K562 (cell line): Measurements from ENCODE around the gene AGAP3. TPM values are rescaled to one million over a fixed set of nuclear protein-coding genes. Genes with fewer than 3 reads are reported as not detected.
A peak's percentile ranks its signal among the peaks of the same experiment; 100 is the strongest.

Experiments used
- ARNT ChIP-seq, 2 experiments: fragments of 450-650 bp; IDR thresholded peaks; 2 replicates each; pipeline ENCODE4 v1.6.1; 2016; ENCODE audit warnings: mild to moderate bottlenecking in 1 of 2
- CREB1 ChIP-seq, 2 experiments: sonication (generic) in 1 of 2; formaldehyde crosslinking in 1 of 2; IDR thresholded peaks; 2 replicates each; pipeline versions ENCODE4 v1.6.1 to v1.8.0; 2012 to 2022; ENCODE audit warnings: inconsistent platforms in 1 of 2, mild to moderate bottlenecking in 1 of 2, missing genetic modification reagents in 1 of 2, moderate library complexity in 1 of 2
- JUND ChIP-seq, 2 experiments: IDR thresholded peaks; 2 replicates in 1 of 2; 3 replicates in 1 of 2; pipeline ENCODE4 v1.6.1; 2011; ENCODE audit warnings: borderline replicate concordance in 2 of 2, low read depth in 2 of 2, low read length in 2 of 2, improper control_type of control experiment in 1 of 2, missing biosample characterization in 1 of 2, missing genetic modification characterization in 1 of 2, missing genetic modification reagents in 1 of 2
- MYNN ChIP-seq, 2 experiments: sonication (generic); formaldehyde crosslinking in 1 of 2; IDR thresholded peaks; 2 replicates each; pipeline versions ENCODE4 v1.5.0 to v1.6.1; 2016 to 2020; ENCODE audit warnings: antibody characterized with exemption in 1 of 2, missing genetic modification reagents in 1 of 2
- POLR2AphosphoS5 ChIP-seq: IDR thresholded peaks from 2 replicates; pipeline ENCODE4 v1.6.1; 2011; ENCODE audit warnings: mild to moderate bottlenecking, low read depth, low read length, moderate library complexity; ENCODE audit not compliant: control insufficient read depth, insufficient read depth
- REST ChIP-seq, 2 experiments: fragments of 450-650 bp; formaldehyde crosslinking in 1 of 2; IDR thresholded peaks; 2 replicates each; pipeline versions ENCODE4 v1.4.0 to v1.6.1; 2014 to 2020; ENCODE audit warnings: mild to moderate bottlenecking in 2 of 2, borderline replicate concordance in 1 of 2, low read depth in 1 of 2
- ZNF140 ChIP-seq: fragments of 250-450 bp; sonication (Bioruptor Pico); IDR thresholded peaks from 2 replicates; pipeline ENCODE4 v1.8.0; 2021; ENCODE audit warnings: moderate library complexity, mild to moderate bottlenecking, inconsistent platforms
- polyA plus RNA-seq, 8 experiments: library from polyadenylated mRNA; depleted of rRNA in 4 of 8; stranded (reverse) in 5 of 8; unstranded in 3 of 8; fragments of >200 nt; fragmentation: Nextera tagmentation in 2 of 8; fragmentation: Illumina TruSeq in 1 of 8; extraction: Ambion mirVana in 2 of 8; extraction: Trizol in 1 of 8; gene quantifications; 2 replicates each; pipeline versions ENCODE4 v1.2.1 to v1.2.3, GENCODE V29; 2011 to 2014; ENCODE audit warnings: inconsistent platforms in 1 of 8, missing spikeins in 1 of 8
- total RNA-seq, 7 experiments: library from RNA; depleted of rRNA in 6 of 7; stranded (reverse); fragments of >200 nt in 6 of 7; fragmentation: Illumina TruSeq in 2 of 7; extraction: Trizol in 2 of 7; gene quantifications; 2 replicates each; pipeline versions ENCODE4 v1.2.1 to v1.2.3, GENCODE V29; 2011 to 2021; ENCODE audit warnings: low replicate concordance in 1 of 7
- TF ChIP-seq, protein P1 (sequence below): sonication (generic); formaldehyde crosslinking; IDR thresholded peaks from 2 replicates; pipeline ENCODE4 v1.8.1; 2023; ENCODE audit warnings: mild to moderate bottlenecking, missing genetic modification reagents
- TF ChIP-seq, protein P2 (sequence below), 2 experiments: fragments of 450-650 bp in 1 of 2; sonication (generic) in 1 of 2; formaldehyde crosslinking in 1 of 2; IDR thresholded peaks in 1 of 2; conservative IDR thresholded peaks in 1 of 2; 2 replicates each; pipeline versions ENCODE4 v1.6.1 to v1.8.1; 2016 to 2023; ENCODE audit warnings: mild to moderate bottlenecking in 2 of 2, moderate library complexity in 2 of 2, inconsistent platforms in 1 of 2, missing genetic modification reagents in 1 of 2
- TF ChIP-seq, protein P3 (sequence below): sonication (generic); formaldehyde crosslinking; IDR thresholded peaks from 2 replicates; pipeline ENCODE4 v1.8.1; 2023; ENCODE audit warnings: mild to moderate bottlenecking, missing genetic modification reagents

AGAP3 gene
- total and polyA plus RNA-seq, 9 of the 15 experiments (the other 6 are each of a cell fraction or from before 2014, with no cell fraction given) = 3.4 to 208 (median 62.2) TPM

DNA sequence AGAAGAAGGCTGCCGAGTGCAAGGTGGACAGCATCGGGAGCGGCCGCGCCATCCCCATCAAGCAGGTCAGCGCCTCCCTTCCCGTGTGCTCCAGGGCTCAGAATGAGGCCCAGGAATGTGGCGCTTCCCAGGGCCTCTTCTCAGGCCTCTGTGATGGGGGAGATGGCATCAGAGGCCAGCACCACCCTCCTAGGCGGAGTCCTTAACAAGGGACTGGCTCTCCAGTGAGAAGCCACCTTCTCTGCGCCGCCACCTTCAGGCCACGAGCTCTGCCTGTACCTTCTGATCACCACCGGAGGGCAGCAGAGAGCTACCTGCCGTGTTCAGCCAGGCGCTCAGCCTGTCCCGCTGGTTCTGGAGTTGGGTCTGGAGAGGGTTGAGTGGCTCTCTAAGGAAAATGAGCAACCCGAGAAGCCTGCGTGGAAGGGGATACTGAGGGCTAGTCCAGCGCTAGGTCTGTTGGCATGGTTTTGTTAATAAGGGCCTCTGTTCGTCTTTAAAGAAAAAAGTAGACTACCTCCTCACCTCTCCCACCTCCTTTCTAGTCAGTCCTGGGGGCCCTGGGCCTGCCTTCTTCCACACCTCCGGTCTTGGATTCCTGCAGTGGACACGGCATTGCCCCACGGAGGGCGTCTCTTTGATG lies 37.7 kb downstream of the AGAP3 start (continued):
- TF ChIP-seq REST (IDR thresholded peaks at IDR 0.05; ENCODE audit: borderline replicate concordance) = peak; percentile 90
- no peak for TF ChIP-seq REST (CRISPR knock-in tag; IDR thresholded peaks at IDR 0.05; ENCODE audit: low read depth)
- TF ChIP-seq, protein P1, sequence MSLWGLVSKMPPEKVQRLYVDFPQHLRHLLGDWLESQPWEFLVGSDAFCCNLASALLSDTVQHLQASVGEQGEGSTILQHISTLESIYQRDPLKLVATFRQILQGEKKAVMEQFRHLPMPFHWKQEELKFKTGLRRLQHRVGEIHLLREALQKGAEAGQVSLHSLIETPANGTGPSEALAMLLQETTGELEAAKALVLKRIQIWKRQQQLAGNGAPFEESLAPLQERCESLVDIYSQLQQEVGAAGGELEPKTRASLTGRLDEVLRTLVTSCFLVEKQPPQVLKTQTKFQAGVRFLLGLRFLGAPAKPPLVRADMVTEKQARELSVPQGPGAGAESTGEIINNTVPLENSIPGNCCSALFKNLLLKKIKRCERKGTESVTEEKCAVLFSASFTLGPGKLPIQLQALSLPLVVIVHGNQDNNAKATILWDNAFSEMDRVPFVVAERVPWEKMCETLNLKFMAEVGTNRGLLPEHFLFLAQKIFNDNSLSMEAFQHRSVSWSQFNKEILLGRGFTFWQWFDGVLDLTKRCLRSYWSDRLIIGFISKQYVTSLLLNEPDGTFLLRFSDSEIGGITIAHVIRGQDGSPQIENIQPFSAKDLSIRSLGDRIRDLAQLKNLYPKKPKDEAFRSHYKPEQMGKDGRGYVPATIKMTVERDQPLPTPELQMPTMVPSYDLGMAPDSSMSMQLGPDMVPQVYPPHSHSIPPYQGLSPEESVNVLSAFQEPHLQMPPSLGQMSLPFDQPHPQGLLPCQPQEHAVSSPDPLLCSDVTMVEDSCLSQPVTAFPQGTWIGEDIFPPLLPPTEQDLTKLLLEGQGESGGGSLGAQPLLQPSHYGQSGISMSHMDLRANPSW (CRISPR knock-in tag) = 0 out of 2 replicates have a peak, but pooled peaks have one; percentile 47
- TF ChIP-seq, protein P2, sequence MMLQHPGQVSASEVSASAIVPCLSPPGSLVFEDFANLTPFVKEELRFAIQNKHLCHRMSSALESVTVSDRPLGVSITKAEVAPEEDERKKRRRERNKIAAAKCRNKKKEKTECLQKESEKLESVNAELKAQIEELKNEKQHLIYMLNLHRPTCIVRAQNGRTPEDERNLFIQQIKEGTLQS (IDR thresholded peaks at IDR 0.05) = no peak
- TF ChIP-seq, protein P2 (CRISPR knock-in tag; conservative IDR thresholded peaks at IDR 0.05) = 0 out of 2 replicates have a peak, but pooled peaks have one; percentile 65
- peak; percentile 69; the same call in 1 of the 2 replicates for TF ChIP-seq JUND (IDR thresholded peaks at IDR 0.05; ENCODE audit: borderline replicate concordance, low read depth, low read length)
- TF ChIP-seq JUND (tag; IDR thresholded peaks at IDR 0.05; ENCODE audit: borderline replicate concordance, low read depth, low read length) = peak; percentile 12; the same call in 1 of the 3 replicates
- TF ChIP-seq ARNT (IDR thresholded peaks at IDR 0.05) = peak in 1 of 2 experiments; percentile 72; a peak in 1 of 4 replicates
- TF ChIP-seq ZNF140 (CRISPR knock-in tag) = no peak
- TF ChIP-seq MYNN (IDR thresholded peaks at IDR 0.05) = peak; percentile 50; the same call in 1 of the 2 replicates
- no peak; the same call in 1 of the 2 replicates for TF ChIP-seq MYNN (CRISPR knock-in tag; IDR thresholded peaks at IDR 0.05)
- TF ChIP-seq, protein P3, sequence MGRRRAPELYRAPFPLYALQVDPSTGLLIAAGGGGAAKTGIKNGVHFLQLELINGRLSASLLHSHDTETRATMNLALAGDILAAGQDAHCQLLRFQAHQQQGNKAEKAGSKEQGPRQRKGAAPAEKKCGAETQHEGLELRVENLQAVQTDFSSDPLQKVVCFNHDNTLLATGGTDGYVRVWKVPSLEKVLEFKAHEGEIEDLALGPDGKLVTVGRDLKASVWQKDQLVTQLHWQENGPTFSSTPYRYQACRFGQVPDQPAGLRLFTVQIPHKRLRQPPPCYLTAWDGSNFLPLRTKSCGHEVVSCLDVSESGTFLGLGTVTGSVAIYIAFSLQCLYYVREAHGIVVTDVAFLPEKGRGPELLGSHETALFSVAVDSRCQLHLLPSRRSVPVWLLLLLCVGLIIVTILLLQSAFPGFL (CRISPR knock-in tag) = peak; percentile 45; the same call in 1 of the 2 replicates
- 0 out of 2 replicates have a peak, but pooled peaks have one; percentile 27 for TF ChIP-seq CREB1 (IDR thresholded peaks at IDR 0.05)
- TF ChIP-seq CREB1 (CRISPR knock-in tag; IDR thresholded peaks at IDR 0.05) = peak; percentile 29; the same call in 1 of the 2 replicates
- TF ChIP-seq POLR2AphosphoS5 = peak; percentile 36; the same call in 1 of the 2 replicates
